ENCODE results near the gene RFX8.

DNA sequence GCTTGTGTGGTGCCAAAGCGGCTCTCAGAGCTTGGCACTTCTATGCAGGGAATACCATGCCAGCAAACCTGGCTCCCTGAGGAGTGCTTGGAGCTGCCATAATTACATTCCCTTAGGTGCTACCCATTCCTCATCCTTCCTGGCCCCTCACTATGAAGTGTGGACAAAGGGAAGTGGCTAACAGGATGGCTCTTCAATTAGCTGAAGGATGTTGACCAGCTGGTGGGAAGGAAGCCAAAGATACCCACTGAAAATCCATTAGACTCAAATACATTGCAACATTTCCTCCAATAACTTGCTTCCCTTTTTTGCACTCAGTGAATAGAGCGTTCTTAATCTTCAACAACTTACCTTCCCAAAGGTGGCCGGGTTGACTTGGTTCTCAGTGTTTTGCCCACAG lies 8.5 kb downstream of the RFX8 start:
- TF ChIP-seq, protein P1, sequence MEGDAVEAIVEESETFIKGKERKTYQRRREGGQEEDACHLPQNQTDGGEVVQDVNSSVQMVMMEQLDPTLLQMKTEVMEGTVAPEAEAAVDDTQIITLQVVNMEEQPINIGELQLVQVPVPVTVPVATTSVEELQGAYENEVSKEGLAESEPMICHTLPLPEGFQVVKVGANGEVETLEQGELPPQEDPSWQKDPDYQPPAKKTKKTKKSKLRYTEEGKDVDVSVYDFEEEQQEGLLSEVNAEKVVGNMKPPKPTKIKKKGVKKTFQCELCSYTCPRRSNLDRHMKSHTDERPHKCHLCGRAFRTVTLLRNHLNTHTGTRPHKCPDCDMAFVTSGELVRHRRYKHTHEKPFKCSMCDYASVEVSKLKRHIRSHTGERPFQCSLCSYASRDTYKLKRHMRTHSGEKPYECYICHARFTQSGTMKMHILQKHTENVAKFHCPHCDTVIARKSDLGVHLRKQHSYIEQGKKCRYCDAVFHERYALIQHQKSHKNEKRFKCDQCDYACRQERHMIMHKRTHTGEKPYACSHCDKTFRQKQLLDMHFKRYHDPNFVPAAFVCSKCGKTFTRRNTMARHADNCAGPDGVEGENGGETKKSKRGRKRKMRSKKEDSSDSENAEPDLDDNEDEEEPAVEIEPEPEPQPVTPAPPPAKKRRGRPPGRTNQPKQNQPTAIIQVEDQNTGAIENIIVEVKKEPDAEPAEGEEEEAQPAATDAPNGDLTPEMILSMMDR (IDR thresholded peaks at IDR 0.05) = no peak
- TF ChIP-seq POLR2AphosphoS5 (IDR thresholded peaks at IDR 0.05) = no peak
- TF ChIP-seq POLR2A (IDR thresholded peaks at IDR 0.05) = no peak
